GM12891 (cell line): ENCODE results near the gene GHR.

ENCODE experiments used
- PAX5 ChIP-seq: IDR thresholded peaks from 2 replicates; pipeline ENCODE4 v1.6.1; 2011; ENCODE audit warnings: low read length, moderate library complexity, mild to moderate bottlenecking; ENCODE audit not compliant: insufficient read depth, severe bottlenecking
- POLR2A ChIP-seq: IDR thresholded peaks from 2 replicates; pipeline ENCODE4 v1.6.1; 2011; ENCODE audit warnings: low read depth, low read length, control low read depth
- POLR2AphosphoS5 ChIP-seq: IDR thresholded peaks from 2 replicates; pipeline ENCODE4 v1.6.1; 2011; ENCODE audit warnings: low read depth, low read length, control low read depth
- SPI1 ChIP-seq: IDR thresholded peaks from 2 replicates; pipeline ENCODE4 v1.6.1; 2011; ENCODE audit warnings: low read depth, low read length, control low read depth
- TAF1 ChIP-seq: IDR thresholded peaks from 2 replicates; pipeline ENCODE4 v1.6.1; 2011; ENCODE audit warnings: low read depth, low read length, control low read depth

- TF ChIP-seq POLR2A (no peak), POLR2AphosphoS5 (no peak), TAF1 (no peak), SPI1 (peak; percentile 18; the same call in 1 of the 2 replicates), PAX5 (no peak)
These were observed 198.4 kb downstream of the GHR start for GRCh38 chr5:42621662-42622061.
